Measurements from ENCODE around the gene TNNT3.

GRCh38 chr11:1936781-1937615, 17.5 kb downstream of the TNNT3 start:
- TF ChIP-seq POLR2A (IDR thresholded peaks at IDR 0.05) (no peak), CTCF (IDR thresholded peaks at IDR 0.05 in 8 of 11, conservative IDR thresholded peaks at IDR 0.05 in 3 of 11) (no peak), POLR2AphosphoS5 (IDR thresholded peaks at IDR 0.05) (no peak)
